T-helper 1 cell treated with Interleukin-12 subunit alpha and Interleukin-12 subunit beta and Interleukin-4 antibody, amounts not matched to agents 30 ng/mL and 1 ng/mL, for 36 hours (primary cell): ENCODE data around the gene LHPP. TPM values are rescaled to one million over a fixed set of nuclear protein-coding genes. Genes with fewer than 3 reads are reported as not detected.
"Not testable (repeated sequence)": the region's sequence is repeated elsewhere in the genome, so short reads cannot be mapped to it uniquely, and the experiment has no call there.

Experiments used
- intact Hi-C: fragments of 100-400 bp; cut with micrococcal nuclease; formaldehyde crosslinking; loops from one replicate; pipeline ENCODE4 v1.15.1; 2024
- total RNA-seq: library from RNA; stranded (reverse); gene quantifications from 2 replicates; pipeline ENCODE4 v1.2.3, GENCODE V29; 2022

The LHPP gene
- total RNA-seq, 1 donor from 2014 or later, result 16.8 TPM

DNA sequence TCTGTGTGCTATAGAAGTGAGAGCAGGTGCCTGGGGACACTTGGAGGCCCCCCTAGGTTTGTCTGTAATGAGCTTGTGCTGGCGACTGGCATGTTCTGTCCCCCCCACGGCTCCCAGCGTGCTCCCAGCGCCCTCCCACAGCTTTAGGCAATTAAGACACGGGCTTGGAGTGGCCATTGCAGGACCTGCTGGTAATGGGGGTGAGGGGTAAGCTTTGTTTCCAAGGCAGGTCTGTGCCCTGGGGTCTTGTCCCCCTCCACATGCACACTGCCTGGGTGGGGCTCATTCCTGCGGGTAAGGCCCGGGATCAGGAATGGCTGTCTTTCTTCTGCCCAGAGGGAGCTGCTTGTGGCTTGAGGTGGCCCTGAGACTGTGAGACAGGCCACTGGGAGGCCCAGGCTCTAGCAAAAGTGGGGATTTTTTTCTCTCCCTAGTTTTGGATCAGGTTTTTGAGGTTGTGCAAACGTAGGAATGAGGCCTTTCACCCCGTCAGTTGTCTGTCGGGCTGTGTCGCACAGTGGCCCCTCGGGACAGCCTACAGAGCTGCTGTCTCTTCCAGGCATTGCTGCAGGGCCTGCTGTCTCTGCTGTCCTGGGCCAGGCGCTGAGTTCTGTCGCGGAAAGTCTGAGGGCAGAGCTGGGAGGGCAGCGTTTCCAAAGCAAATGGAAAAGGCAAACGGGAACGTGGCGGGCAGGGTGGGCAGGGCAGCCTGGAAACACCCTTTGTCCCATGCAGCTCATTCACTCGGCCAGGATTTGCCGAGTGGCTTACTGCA, 107.4 kb downstream of the LHPP start:
- intact Hi-C loops, result no loop called here

GRCh38 chr10:124569623-124570470, 108.2 kb downstream of the LHPP start:
- intact Hi-C loops, result no loop called here

DNA sequence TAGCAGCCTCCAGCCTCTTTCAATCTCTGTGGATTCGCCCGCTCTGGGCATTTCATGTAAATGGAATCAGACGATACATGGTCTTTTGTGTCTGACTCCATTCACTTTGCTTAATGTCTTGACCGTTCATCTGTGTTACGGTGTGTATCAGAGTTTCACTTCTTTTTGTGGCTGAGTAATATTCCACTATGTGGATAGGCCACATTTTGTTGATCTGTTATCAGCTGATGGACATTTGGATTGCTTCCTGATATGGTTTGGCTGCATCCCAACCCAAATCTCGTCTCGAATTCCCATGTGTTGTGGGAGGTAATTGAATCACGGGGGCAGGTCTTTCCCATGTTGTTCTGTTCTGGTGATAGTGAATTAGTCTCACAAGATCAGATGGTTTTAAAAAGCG, 109.0 kb downstream of the LHPP start:
- intact Hi-C loops, result no loop called here

DNA sequence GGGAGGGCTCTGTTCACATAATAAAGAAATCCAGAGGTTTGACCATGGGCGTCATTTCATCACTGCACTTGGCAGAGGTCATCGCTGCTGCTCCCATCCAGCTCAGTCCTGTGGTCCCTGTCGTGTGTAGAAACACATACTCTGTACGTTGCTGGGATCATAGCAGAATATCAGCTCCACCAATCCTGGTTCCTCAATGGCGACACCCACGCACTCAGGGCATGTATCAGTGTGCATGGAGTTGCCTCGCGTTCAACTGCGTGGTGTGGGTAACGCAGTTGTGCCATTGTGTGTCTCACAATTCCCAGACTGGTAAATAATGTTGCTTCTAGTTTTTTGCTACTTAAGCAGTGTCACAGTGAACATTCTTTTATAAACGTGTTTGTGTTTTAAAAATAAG, 111.1 kb downstream of the LHPP start:
- intact Hi-C loops, result no loop called here

DNA sequence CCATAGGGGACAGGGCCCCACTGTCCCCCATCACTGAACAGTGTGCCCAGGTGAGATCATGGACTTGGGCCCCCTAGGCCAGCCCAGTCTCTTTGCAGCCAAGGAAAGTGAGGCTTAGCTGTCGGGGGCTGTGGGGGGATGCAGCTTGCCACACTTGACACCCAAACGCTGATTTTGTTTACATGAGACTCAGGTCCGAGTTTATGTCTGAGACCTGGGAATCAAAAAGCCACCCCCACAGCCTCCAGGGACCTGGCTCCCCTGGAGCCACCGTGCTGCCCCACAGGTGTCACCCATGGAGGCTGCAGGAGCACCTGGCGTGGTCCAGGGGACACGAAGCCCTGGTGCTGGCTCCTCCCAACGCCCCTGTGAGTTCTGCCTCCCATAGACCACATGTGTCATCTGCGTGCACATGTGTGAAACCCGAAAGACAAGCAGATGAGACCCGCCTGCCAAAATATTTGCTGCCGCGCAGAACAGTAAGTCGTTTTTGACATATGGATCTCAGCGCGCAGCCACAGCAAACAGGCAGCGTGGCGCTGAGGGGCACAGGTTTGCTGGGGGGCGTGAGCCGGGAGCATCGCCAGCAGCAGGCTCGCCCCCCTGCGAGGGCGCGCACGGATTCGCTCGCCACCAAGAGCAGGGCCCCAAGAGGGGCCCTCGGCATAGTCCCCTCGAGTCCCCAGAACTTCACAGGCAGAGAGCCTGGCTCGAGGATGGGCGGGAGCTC, 112.3 kb downstream of the LHPP start:
- intact Hi-C loops, result no loop called here

DNA sequence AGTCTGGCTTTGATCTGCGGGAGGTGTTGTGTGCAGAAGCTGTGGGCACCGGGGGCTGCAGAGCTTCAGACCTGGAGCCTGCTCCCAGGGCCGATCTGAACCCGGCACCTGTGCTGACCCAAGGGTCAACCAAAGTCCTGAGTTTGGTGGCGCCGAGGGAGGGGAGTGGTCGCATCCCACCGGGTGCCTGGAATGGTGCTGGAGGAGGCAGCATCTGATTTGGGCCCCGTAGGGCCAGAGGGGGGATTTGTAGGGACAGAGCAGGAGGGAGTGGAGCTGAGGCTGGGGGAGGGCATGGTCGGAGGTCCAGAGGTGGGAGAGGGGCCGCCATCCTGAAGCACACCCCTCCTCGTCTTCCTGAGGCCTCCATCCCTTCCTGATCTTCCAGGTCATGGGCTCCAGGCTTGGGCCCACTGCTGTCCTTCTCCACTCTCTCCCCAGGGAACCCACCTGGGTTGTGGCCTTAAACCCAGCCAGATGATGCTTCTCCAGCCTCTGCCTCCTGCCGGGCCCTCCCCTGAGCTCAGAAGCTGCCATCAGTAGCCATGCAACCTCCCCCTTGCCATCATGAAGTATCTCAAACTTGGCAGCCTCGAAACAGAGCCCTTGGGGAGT, 112.9 kb downstream of the LHPP start:
- intact Hi-C loops, result no loop called here

DNA sequence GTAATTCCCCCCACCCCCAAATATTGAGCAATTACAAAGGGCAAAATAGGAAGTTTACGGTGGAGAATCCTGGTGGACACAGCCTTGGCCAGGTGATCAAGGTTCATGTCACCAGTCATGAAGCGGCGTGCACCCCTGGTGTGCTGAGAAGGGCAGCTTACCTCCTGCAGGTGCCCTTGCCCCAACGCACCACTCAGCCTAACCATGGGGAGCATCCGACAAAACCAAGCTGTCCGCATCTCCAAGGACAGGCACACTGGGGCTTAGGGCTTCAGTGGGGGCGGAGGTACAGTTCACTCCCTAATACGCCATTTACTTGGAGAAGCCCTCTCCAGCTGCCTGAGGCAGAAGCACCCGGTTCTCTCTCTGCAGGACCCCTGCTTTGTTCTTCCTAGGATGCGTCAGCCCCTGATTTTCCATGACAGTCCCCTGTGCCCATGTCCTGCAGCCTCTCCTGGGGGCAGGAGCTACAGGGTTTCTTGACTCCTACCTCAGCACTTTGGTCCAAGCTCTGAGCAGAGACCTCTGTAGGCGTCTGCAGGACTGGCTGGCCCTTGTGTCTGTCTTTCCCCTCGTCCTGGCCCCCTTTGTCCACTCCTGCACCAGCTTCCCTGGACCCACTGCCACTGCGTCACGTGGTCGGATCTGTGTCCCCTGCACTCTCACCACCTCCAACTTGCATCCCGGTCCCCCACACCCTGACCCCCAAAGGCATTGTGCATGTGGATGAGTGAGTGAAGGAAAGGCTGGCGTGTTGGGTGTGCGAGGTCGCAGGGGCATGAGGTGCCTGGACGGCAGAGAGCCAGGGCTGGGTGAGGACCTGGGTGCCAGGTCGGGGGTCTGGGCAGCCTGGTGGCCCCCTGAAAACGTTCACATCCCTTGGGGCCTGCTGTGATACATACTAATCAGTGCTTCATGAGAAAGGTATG, 113.7 kb downstream of the LHPP start:
- intact Hi-C loops, result no loop called here

GRCh38 chr10:124576526-124577420, 115.2 kb downstream of the LHPP start:
- intact Hi-C loops, result no loop called here

DNA sequence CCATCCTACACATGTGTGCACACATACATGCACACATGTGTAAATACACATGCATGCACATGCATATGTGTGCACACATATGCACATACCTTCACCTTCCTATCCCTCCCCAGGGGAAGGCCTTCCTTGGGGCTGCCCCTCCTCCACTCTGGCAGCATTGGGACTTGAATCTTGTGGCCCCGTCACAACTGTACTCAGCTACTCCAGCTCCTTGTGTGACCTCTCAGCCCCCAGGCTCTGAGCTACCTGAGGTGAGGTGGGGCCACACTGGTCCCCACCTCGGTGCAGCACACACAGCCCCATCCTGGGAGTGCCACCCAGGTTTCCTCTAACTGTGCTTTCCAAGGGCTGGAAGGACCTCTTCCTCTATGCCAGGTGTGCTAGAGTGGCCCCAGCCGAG, 116.0 kb downstream of the LHPP start:
- intact Hi-C loops, result no loop called here

GRCh38 chr10:124578231-124579010, 116.8 kb downstream of the LHPP start:
- intact Hi-C loops, result no loop called here

- intact Hi-C loops, result no loop called here
Observed at GRCh38 chr10:124579011-124579399, 117.4 kb downstream of the LHPP start.

- intact Hi-C loops, result no loop called here
Observed at GRCh38 chr10:124586142-124586541, 124.5 kb downstream of the LHPP start.

- intact Hi-C loops, result no loop called here
Observed at GRCh38 chr10:124587811-124588211, 126.2 kb downstream of the LHPP start.

GRCh38 chr10:124588341-124588735, 126.7 kb downstream of the LHPP start:
- intact Hi-C loops, result not testable (repeated sequence)

- intact Hi-C loops, result no loop called here
Observed at GRCh38 chr10:124588736-124589490, 127.3 kb downstream of the LHPP start.

- intact Hi-C loops, result no loop called here
Observed at GRCh38 chr10:124589491-124590041, 127.9 kb downstream of the LHPP start.
